ENCODE results near the gene ABCG4. TPM values are rescaled to one million over a fixed set of nuclear protein-coding genes. Genes with fewer than 3 reads are reported as not detected.
A peak's percentile ranks its signal among the peaks of the same experiment; 100 is the strongest.

ABCG4 gene
- total and polyA plus RNA-seq, 3 donors from 2014 or later, result 3.9 to 11.2 (median 5.4) TPM

- Histone ChIP-seq H3K9me3 (no peaks in the 10 kb centered on the region), H3K4me1 (no peaks in the 10 kb centered on the region), H3K27me3 (no peaks in the 10 kb centered on the region), H3K36me3 (ENCODE audit: low read depth, missing control alignments) (no peaks in the 10 kb centered on the region), H3K4me3 (peak overlapping the region; percentile 90 to 91), H3K27ac (peak overlapping the region; percentile 86 to 98)
- 1% methylated on average over 28 to 39 of the region's 41 CpGs for WGBS, 2 donors
- DNase-seq, result peak; percentile 66
- no peak for TF ChIP-seq POLR2A (IDR thresholded peaks at IDR 0.05)
- no peak for TF ChIP-seq CTCF (IDR thresholded peaks at IDR 0.05)
- intact Hi-C loops (cut with DNase I; ENCODE audit: low total_unique reads), result loop anchor here (5.0 kb wide), 1 partner anchor 116 kb away; no protein-coding TSS in a partner anchor
Observed at GRCh38 chr11:119206511-119207414, 57.9 kb downstream of the ABCG4 start.

GRCh38 chr11:119207415-119207960 is 58.6 kb downstream of the ABCG4 start:
- Histone ChIP-seq H3K36me3 (ENCODE audit: low read depth, missing control alignments) (no peaks in the 10 kb centered on the region), H3K4me3 (peak overlapping the region in 1 of 2 donors; percentile 90), H3K27me3 (no peaks in the 10 kb centered on the region), H3K9me3 (no peaks in the 10 kb centered on the region), H3K27ac (peak overlapping the region in 1 of 2 donors; percentile 98), H3K4me1 (no peaks in the 10 kb centered on the region)
- intact Hi-C loops (cut with DNase I; ENCODE audit: low total_unique reads), result loop anchor here (5.0 kb wide), 1 partner anchor 115 kb away; no protein-coding TSS in a partner anchor
- TF ChIP-seq CTCF (IDR thresholded peaks at IDR 0.05), result no peak
- TF ChIP-seq POLR2A (IDR thresholded peaks at IDR 0.05), result no peak
- no peak for DNase-seq
- WGBS, 2 donors, result 27 to 32% methylated on average over 11 of the region's 11 CpGs

DNA sequence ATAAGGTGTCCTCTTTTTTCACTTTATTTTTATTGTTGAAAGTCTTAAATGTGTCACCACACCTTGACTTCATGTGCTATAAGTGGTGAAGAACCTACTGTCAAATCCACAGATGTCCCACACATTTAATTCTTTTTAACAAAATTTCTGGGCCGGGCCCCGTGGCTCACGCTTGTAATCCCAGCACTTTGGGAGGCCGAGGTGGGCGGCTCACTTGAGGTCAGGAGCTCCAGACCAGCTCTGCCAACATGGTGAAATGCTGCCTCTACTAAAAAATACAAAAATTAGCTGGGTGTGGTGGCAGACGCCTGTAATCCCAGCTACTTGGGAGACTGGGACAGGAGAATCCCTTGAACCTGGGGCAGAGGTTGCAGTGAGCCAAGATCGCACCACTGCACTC is 60.3 kb downstream of the ABCG4 start:
- no peak for DNase-seq
- Histone ChIP-seq H3K27ac (no peak overlapping the region), H3K27me3 (no peaks in the 10 kb centered on the region), H3K4me1 (no peaks in the 10 kb centered on the region), H3K4me3 (no peak overlapping the region), H3K36me3 (ENCODE audit: low read depth, missing control alignments) (no peaks in the 10 kb centered on the region), H3K9me3 (no peaks in the 10 kb centered on the region)
- TF ChIP-seq POLR2A (IDR thresholded peaks at IDR 0.05), result no peak
- WGBS, 2 donors, result 82 to 91% methylated on average over 7 of the region's 7 CpGs
- intact Hi-C loops (cut with DNase I; ENCODE audit: low total_unique reads), result loop anchor here (5.0 kb wide), 1 partner anchor 113 kb away; no protein-coding TSS in a partner anchor

- intact Hi-C loops (cut with DNase I; ENCODE audit: low total_unique reads), result no loop called here
- WGBS, 2 donors, result 81% methylated on average over 3 of the region's 3 CpGs
- no peak for DNase-seq
- Histone ChIP-seq H3K27me3 (no peaks in the 10 kb centered on the region), H3K9me3 (no peaks in the 10 kb centered on the region), H3K36me3 (ENCODE audit: low read depth, missing control alignments) (no peaks in the 10 kb centered on the region), H3K27ac (no peak overlapping the region), H3K4me1 (no peaks in the 10 kb centered on the region), H3K4me3 (no peak overlapping the region)
- TF ChIP-seq POLR2A (IDR thresholded peaks at IDR 0.05) (no peak), CTCF (IDR thresholded peaks at IDR 0.05) (no peak)
Observed at GRCh38 chr11:119210050-119210449, 61.2 kb downstream of the ABCG4 start.

Other genes with a start within 250 kb of the ABCG4 start
- gene BCL9L, start 223.1 kb upstream of the ABCG4 start, total RNA-seq, result 10 to 100 TPM; 37.0 to 38.9 TPM
- gene BCL9L, start 223.1 kb upstream of the ABCG4 start, polyA plus RNA-seq (ENCODE audit: insufficient read depth, low read depth, low replicate concordance), result 30.7 TPM
- gene UPK2, start 192.8 kb upstream of the ABCG4 start, total RNA-seq, result under 1 TPM in 1 of 2 donors, not detected in 1; 0.68 TPM
- gene UPK2, start 192.8 kb upstream of the ABCG4 start, polyA plus RNA-seq (ENCODE audit: insufficient read depth, low read depth, low replicate concordance), result 0.50 TPM
- gene FOXR1, start 177.3 kb upstream of the ABCG4 start, total RNA-seq, result 1 to 10 TPM; 5.0 to 8.9 TPM
- gene FOXR1, start 177.3 kb upstream of the ABCG4 start, polyA plus RNA-seq (ENCODE audit: insufficient read depth, low read depth, low replicate concordance), result 7.3 TPM
- gene CENATAC, start 150.9 kb upstream of the ABCG4 start, total RNA-seq, result 10 to 100 TPM; 54.8 to 74.9 TPM
- gene CENATAC, start 150.9 kb upstream of the ABCG4 start, polyA plus RNA-seq (ENCODE audit: insufficient read depth, low read depth, low replicate concordance), result 16.6 TPM
- gene RPS25, start 130.7 kb upstream of the ABCG4 start, total RNA-seq, result 100 to 1,000 TPM; 654 to 873 TPM
- 642 TPM for gene RPS25, start 130.7 kb upstream of the ABCG4 start, polyA plus RNA-seq (ENCODE audit: insufficient read depth, low read depth, low replicate concordance)
- gene TRAPPC4, start 130.3 kb upstream of the ABCG4 start, total RNA-seq, result 100 to 1,000 TPM in 1 of 2 donors, 10 to 100 TPM in 1; 81.4 to 108 TPM
- gene TRAPPC4, start 130.3 kb upstream of the ABCG4 start, polyA plus RNA-seq (ENCODE audit: insufficient read depth, low read depth, low replicate concordance), result 116 TPM
- 10 to 100 TPM; 23.8 to 27.7 TPM for gene SLC37A4, start 118.2 kb upstream of the ABCG4 start, total RNA-seq
- gene SLC37A4, start 118.2 kb upstream of the ABCG4 start, polyA plus RNA-seq (ENCODE audit: insufficient read depth, low read depth, low replicate concordance), result 26.0 TPM
- gene HYOU1, start 91.8 kb upstream of the ABCG4 start, total RNA-seq, result 100 to 1,000 TPM; 126 to 127 TPM
- 209 TPM for gene HYOU1, start 91.8 kb upstream of the ABCG4 start, polyA plus RNA-seq (ENCODE audit: insufficient read depth, low read depth, low replicate concordance)
- gene VPS11, start 81.2 kb upstream of the ABCG4 start, total RNA-seq, result 10 to 100 TPM; 50.7 to 56.7 TPM
- gene VPS11, start 81.2 kb upstream of the ABCG4 start, polyA plus RNA-seq (ENCODE audit: insufficient read depth, low read depth, low replicate concordance), result 60.5 TPM
- gene HMBS, start 64.2 kb upstream of the ABCG4 start, total RNA-seq, result 10 to 100 TPM; 17.0 to 17.3 TPM
- gene HMBS, start 64.2 kb upstream of the ABCG4 start, polyA plus RNA-seq (ENCODE audit: insufficient read depth, low read depth, low replicate concordance), result 14.0 TPM
- 10 to 100 TPM; 29.4 to 35.5 TPM for gene DPAGT1, start 47.2 kb upstream of the ABCG4 start, total RNA-seq
- 24.6 TPM for gene DPAGT1, start 47.2 kb upstream of the ABCG4 start, polyA plus RNA-seq (ENCODE audit: insufficient read depth, low read depth, low replicate concordance)
- gene C2CD2L, start 41.7 kb upstream of the ABCG4 start, total RNA-seq, result 10 to 100 TPM; 11.7 to 12.3 TPM
- gene C2CD2L, start 41.7 kb upstream of the ABCG4 start, polyA plus RNA-seq (ENCODE audit: insufficient read depth, low read depth, low replicate concordance), result 7.8 TPM
- gene HINFP, start 27.5 kb upstream of the ABCG4 start, total RNA-seq, result 10 to 100 TPM; 58.3 to 58.7 TPM
- 38.3 TPM for gene HINFP, start 27.5 kb upstream of the ABCG4 start, polyA plus RNA-seq (ENCODE audit: insufficient read depth, low read depth, low replicate concordance)
- 10 to 100 TPM; 16.2 to 21.4 TPM for gene NLRX1, start 19.7 kb downstream of the ABCG4 start, total RNA-seq
- 9.4 TPM for gene NLRX1, start 19.7 kb downstream of the ABCG4 start, polyA plus RNA-seq (ENCODE audit: insufficient read depth, low read depth, low replicate concordance)
- under 1 TPM in 1 of 2 donors, not detected in 1; 0.94 TPM for gene NHERF4, start 36.4 kb downstream of the ABCG4 start, total RNA-seq
- 1.0 TPM for gene NHERF4, start 36.4 kb downstream of the ABCG4 start, polyA plus RNA-seq (ENCODE audit: insufficient read depth, low read depth, low replicate concordance)
- 10 to 100 TPM; 59.3 to 65.7 TPM for gene CBL, start 57.3 kb downstream of the ABCG4 start, total RNA-seq
- gene CBL, start 57.3 kb downstream of the ABCG4 start, polyA plus RNA-seq (ENCODE audit: insufficient read depth, low read depth, low replicate concordance), result 58.5 TPM
- gene MCAM, start 168.1 kb downstream of the ABCG4 start, total RNA-seq, result 10 to 100 TPM; 39.1 to 45.1 TPM
- 43.1 TPM for gene MCAM, start 168.1 kb downstream of the ABCG4 start, polyA plus RNA-seq (ENCODE audit: insufficient read depth, low read depth, low replicate concordance)
- gene RNF26, start 185.5 kb downstream of the ABCG4 start, total RNA-seq, result 10 to 100 TPM; 28.2 to 31.0 TPM
- gene RNF26, start 185.5 kb downstream of the ABCG4 start, polyA plus RNA-seq (ENCODE audit: insufficient read depth, low read depth, low replicate concordance), result 37.1 TPM
- 1 to 10 TPM; 4.7 to 5.3 TPM for gene C1QTNF5, start 191.8 kb downstream of the ABCG4 start, total RNA-seq
- 12.6 TPM for gene C1QTNF5, start 191.8 kb downstream of the ABCG4 start, polyA plus RNA-seq (ENCODE audit: insufficient read depth, low read depth, low replicate concordance)
- not detected for gene MFRP, start 197.7 kb downstream of the ABCG4 start, total RNA-seq
- not detected for gene MFRP, start 197.7 kb downstream of the ABCG4 start, polyA plus RNA-seq (ENCODE audit: insufficient read depth, low read depth, low replicate concordance)
- gene USP2, start 232.6 kb downstream of the ABCG4 start, total RNA-seq, result 100 to 1,000 TPM in 1 of 2 donors, 10 to 100 TPM in 1; 41.2 to 100 TPM
- gene USP2, start 232.6 kb downstream of the ABCG4 start, polyA plus RNA-seq (ENCODE audit: insufficient read depth, low read depth, low replicate concordance), result 168 TPM